GM12878 (cell line): ENCODE measurements around the gene ZNF688. TPM values are rescaled to one million over a fixed set of nuclear protein-coding genes. Genes with fewer than 3 reads are reported as not detected.
"Not testable (repeated sequence)": the region's sequence is repeated elsewhere in the genome, so short reads cannot be mapped to it uniquely, and the experiment has no call there.

Experiments used
- ATAC-seq: fragments of 200-7000 bp; cut with Tn5 transposase; 3 replicates; pipeline ENCODE4 v1.9.1; 2020; ENCODE audit warnings: mild to moderate bottlenecking, moderate library complexity
- BruUV-seq: library from RNA; stranded (reverse); fragments of 400-500 nt; replicated peaks from 2 replicates; lab custom pipeline; 2021; lab: Mats Ljungman, UMichigan
- CTCF ChIA-PET: fragments of 300-600 bp; sonication (Branson Sonifier 250); formaldehyde crosslinking; extraction: SDS; loops from one replicate; lab custom pipeline; 2021; ENCODE audit warnings: inconsistent platforms; lab: Yijun Ruan, JAX
- POLR2A ChIA-PET: fragments of 350-600 bp; formaldehyde crosslinking; extraction: SDS; loops from one replicate; lab custom pipeline; 2021; ENCODE audit warnings: inconsistent platforms; lab: Charles Lee
- RAD21 ChIA-PET: fragments of 300-600 bp; sonication (Branson Sonifier 250); formaldehyde crosslinking; loops from one replicate; lab custom pipeline; 2023; ENCODE audit warnings: antibody characterized with exemption; ENCODE audit not compliant: unreplicated experiment; lab: Charles Lee
- SMC1A ChIA-PET: fragments of 300-600 bp; sonication (Branson Sonifier 250); formaldehyde crosslinking; loops from one replicate; lab custom pipeline; 2023; ENCODE audit not compliant: unreplicated experiment, uncharacterized antibody; lab: Charles Lee
- DNase-seq: peaks from one replicate; pipeline ENCODE4 v3.0.0-alpha.2; 2011; ENCODE audit warnings: low read depth, low spot score
- FAIRE-seq: peaks from 3 replicates; lab custom pipeline; 2011; peaks lifted over from hg19 to GRCh38; lab: Jason Lieb, UNC
- H2AFZ ChIP-seq: 2 replicates; pipeline ENCODE4 v1.6.0; 2011; ENCODE audit warnings: low read depth, low read length, control low read depth; ENCODE audit not compliant: control insufficient read depth
- H3K27ac ChIP-seq: 2 replicates; pipeline ENCODE4 v1.5.1; 2011; ENCODE audit warnings: control low read depth; ENCODE audit not compliant: control insufficient read depth, insufficient read depth
- H3K27me3 ChIP-seq, 2 experiments: replicated peaks in 1 of 2; 2 replicates each; pipeline versions ENCODE4 v1.6.0 to v1.6.1; 2011; ENCODE audit warnings: low read length in 1 of 2; ENCODE audit not compliant: control insufficient read depth in 2 of 2, insufficient read depth in 2 of 2
- H3K36me3 ChIP-seq, 2 experiments: 2 replicates each; pipeline ENCODE4 v1.5.1; 2011; ENCODE audit warnings: low read length in 1 of 2; ENCODE audit not compliant: control insufficient read depth in 2 of 2, insufficient read depth in 2 of 2
- H3K4me1 ChIP-seq: 2 replicates; pipeline ENCODE4 v1.6.1; 2011; ENCODE audit warnings: mild to moderate bottlenecking, low read length, moderate library complexity, mixed read lengths; ENCODE audit not compliant: control insufficient read depth, insufficient read depth
- H3K4me2 ChIP-seq: 2 replicates; pipeline ENCODE4 v1.6.0; 2011; ENCODE audit warnings: control low read depth; ENCODE audit not compliant: control insufficient read depth, insufficient read depth
- H3K4me3 ChIP-seq: fragments of 200-600 bp; sonication (generic); 2 replicates; pipeline ENCODE4 v1.5.1; 2016
- H3K79me2 ChIP-seq: 2 replicates; pipeline ENCODE4 v1.6.0; 2011; ENCODE audit warnings: low read length; ENCODE audit not compliant: control insufficient read depth, insufficient read depth
- H3K9ac ChIP-seq: 2 replicates; pipeline ENCODE4 v1.8.0; 2011; ENCODE audit warnings: low read length, control low read depth, mixed read lengths; ENCODE audit not compliant: control insufficient read depth, insufficient read depth
- H3K9me3 ChIP-seq: replicated peaks from 3 replicates; pipeline ENCODE4 v1.5.1; 2011; ENCODE audit warnings: mild to moderate bottlenecking, low read length; ENCODE audit not compliant: control insufficient read depth, insufficient read depth
- H4K20me1 ChIP-seq: 2 replicates; pipeline ENCODE4 v1.6.0; 2011; ENCODE audit not compliant: control insufficient read depth, insufficient read depth
- MLLT1 ChIP-seq: fragments of 450-650 bp; IDR thresholded peaks from 2 replicates; pipeline ENCODE4 v1.6.1; 2016; ENCODE audit warnings: mild to moderate bottlenecking
- ZBTB33 ChIP-seq: fragments of 450-650 bp; IDR thresholded peaks from 2 replicates; pipeline ENCODE4 v1.6.1; 2017; ENCODE audit warnings: mild to moderate bottlenecking
- WGBS: methylation state at CpG from one replicate; pipeline ENCODE4 v1.1.6; 2016; ENCODE audit warnings: low lambda C conversion rate; ENCODE audit not compliant: insufficient replicate concordance, insufficient coverage; ENCODE audit errors: missing lambda C conversion rate; 5-methylcytosine and 5-hydroxymethylcytosine counted together
- in situ Hi-C: fragments of 300-500 bp; cut with MboI; formaldehyde crosslinking; loops from 9 replicates; pipeline ENCODE4 v1.14.3; 2018; ENCODE audit warnings: mixed read lengths
- intact Hi-C: fragments of 100-400 bp; cut with micrococcal nuclease; formaldehyde crosslinking; loops from one replicate; pipeline ENCODE4 v1.14.2; 2022; ENCODE audit not compliant: unreplicated experiment
- polyA plus RNA-seq, 11 experiments: library from polyadenylated mRNA; depleted of rRNA in 4 of 11; unstranded in 6 of 11; stranded (reverse) in 5 of 11; fragments of >200 nt; fragmentation: Nextera tagmentation in 4 of 11; fragmentation: Illumina TruSeq in 1 of 11; extraction: Ambion mirVana in 4 of 11; extraction: Trizol in 1 of 11; gene quantifications; 1 replicate in 1 of 11; 2 replicates in 10 of 11; pipeline versions ENCODE4 v1.2.1 to v1.2.3, GENCODE V29; 2011 to 2016; ENCODE audit warnings: inconsistent platforms in 2 of 11, missing spikeins in 2 of 11, low read depth in 1 of 11
- total RNA-seq, 4 experiments: library from RNA; depleted of rRNA in 3 of 4; stranded (reverse); fragments of >200 nt in 3 of 4; fragmentation: Illumina TruSeq in 1 of 4; extraction: Trizol in 1 of 4; gene quantifications; 2 replicates each; pipeline versions ENCODE4 v1.2.1 to v1.2.3, GENCODE V29; 2013 to 2021

The ZNF688 gene
- total and polyA plus RNA-seq, 10 of the 15 experiments (the other 5 are each of a cell fraction or from before 2014, with no cell fraction given), result 0.14 to 17.4 (median 10.6) TPM

GRCh38 chr16:30536391-30537024, 35.0 kb downstream of the ZNF688 start:
- Histone ChIP-seq H3K79me2 (peaks cover 27% of the 10 kb centered on the region), H3K4me3 (peak overlapping the region; percentile 90), H3K9ac (peak overlapping the region; percentile 96), H3K4me2 (peak overlapping the region; percentile 87)
- ATAC-seq, H3K36me3 ChIP-seq, H2AFZ ChIP-seq, FAIRE-seq, H3K27me3 ChIP-seq, BruUV-seq, H3K4me1 ChIP-seq, in situ Hi-C loops, H4K20me1 ChIP-seq, H3K27ac ChIP-seq, DNase-seq, H3K9me3 ChIP-seq: not testable (repeated sequence)
- CTCF ChIA-PET, result interaction anchor here (0.6 to 4.7 kb wide), 34 partner anchors 8 to 444 kb away, joined by 3 to 81 read pairs (median 8); partner anchors contain the start of genes DCTPP1, FBRS, ITGAL and SEPHS2
- SMC1A ChIA-PET, result interaction anchor here (0.8 to 4.7 kb wide), 29 partner anchors 13 to 161 kb away, joined by 3 to 47 read pairs (median 7); partner anchors contain the start of genes DCTPP1, FBRS, ITGAL and SEPHS2
- WGBS, result 96% methylated on average over 13 of the region's 13 CpGs
- POLR2A ChIA-PET, result interaction anchor here (0.6 to 5.2 kb wide), 13 partner anchors 9 to 168 kb away, joined by 4 to 109 read pairs (median 8); partner anchors contain the start of genes DCTPP1, ITGAL, ZNF688 and ZNF764
- intact Hi-C loops, result loop anchor here (5.0 kb wide), 1 partner anchor 89 kb away; the partner anchor contains the start of gene SEPHS2
- RAD21 ChIA-PET, result interaction anchor here (0.6 to 5.2 kb wide), 30 partner anchors 9 to 195 kb away, joined by 3 to 129 read pairs (median 7); partner anchors contain the start of genes DCTPP1, FBRS, SEPHS2 and SEPTIN1
- TF ChIP-seq ZBTB33, result 0 out of 2 replicates have a peak, but pooled peaks have one; percentile 18
- TF ChIP-seq MLLT1, result peak; percentile 94
